WERI-Rb-1 (cell line): ENCODE data around the gene KIAA1328.

Source experiments
- DNase-seq: peaks from one replicate; pipeline ENCODE4 v3.0.0-alpha.2; 2020
- H3K27ac ChIP-seq: fragments of 250-450 bp; sonication (Bioruptor Pico); 2 replicates; pipeline ENCODE4 v1.5.1; 2020; ENCODE audit warnings: mild to moderate bottlenecking, moderate library complexity
- H3K27me3 ChIP-seq: fragments of 250-450 bp; sonication (Bioruptor Pico); 2 replicates; pipeline ENCODE4 v1.5.1; 2021; ENCODE audit warnings: mild to moderate bottlenecking, low read depth, moderate library complexity; ENCODE audit not compliant: insufficient read depth, severe bottlenecking
- H3K36me3 ChIP-seq: fragments of 250-450 bp; sonication (Bioruptor Pico); 2 replicates; pipeline ENCODE4 v1.5.1; 2020; ENCODE audit warnings: mild to moderate bottlenecking, moderate library complexity
- H3K4me3 ChIP-seq: 2 replicates; pipeline ENCODE4 v1.5.1; 2011; ENCODE audit warnings: low read depth, mild to moderate bottlenecking, control low read depth, low read length
- H3K9me3 ChIP-seq: fragments of 250-450 bp; sonication (Bioruptor Pico); 2 replicates; pipeline ENCODE4 v1.5.1; 2021; ENCODE audit warnings: mild to moderate bottlenecking, moderate library complexity; ENCODE audit not compliant: severe bottlenecking
- CTCF ChIP-seq: IDR thresholded peaks from 2 replicates; pipeline ENCODE4 v1.5.1; 2011; ENCODE audit warnings: low read depth, mild to moderate bottlenecking, control low read depth, inconsistent platforms, low read length

The KIAA1328 gene

GRCh38 chr18:36942264-36942663 is 113.3 kb downstream of the KIAA1328 start:
- peak; percentile 15 for DNase-seq
- TF ChIP-seq CTCF, result peak; percentile 53
- Histone ChIP-seq H3K27ac (no peak overlapping the region), H3K27me3 (no peaks in the 10 kb centered on the region), H3K4me3 (no peak overlapping the region), H3K36me3 (no peaks in the 10 kb centered on the region), H3K9me3 (no peaks in the 10 kb centered on the region)

- Histone ChIP-seq H3K27ac (no peak overlapping the region), H3K4me3 (no peak overlapping the region), H3K9me3 (no peaks in the 10 kb centered on the region), H3K27me3 (no peaks in the 10 kb centered on the region), H3K36me3 (no peaks in the 10 kb centered on the region)
- no peak for DNase-seq
- no peak for TF ChIP-seq CTCF
These were observed 119.0 kb downstream of the KIAA1328 start for GRCh38 chr18:36947820-36948348.

- Histone ChIP-seq H3K27me3 (no peaks in the 10 kb centered on the region), H3K9me3 (no peaks in the 10 kb centered on the region), H3K4me3 (no peak overlapping the region), H3K27ac (no peak overlapping the region), H3K36me3 (no peaks in the 10 kb centered on the region)
- DNase-seq, result no peak
- TF ChIP-seq CTCF, result no peak
These were observed 121.4 kb downstream of the KIAA1328 start for GRCh38 chr18:36950282-36950681.

- no peak overlapping the region for H3K27ac ChIP-seq
- no peak for TF ChIP-seq CTCF
- no peaks in the 10 kb centered on the region for H3K36me3 ChIP-seq
- no peak overlapping the region for H3K4me3 ChIP-seq
- no peaks in the 10 kb centered on the region for H3K9me3 ChIP-seq
- DNase-seq, result no peak
- H3K27me3 ChIP-seq, result no peaks in the 10 kb centered on the region
These were observed 122.0 kb downstream of the KIAA1328 start for GRCh38 chr18:36950960-36951359.

GRCh38 chr18:36953047-36953446 is 124.1 kb downstream of the KIAA1328 start:
- H3K27ac ChIP-seq, result no peak overlapping the region
- no peak for TF ChIP-seq CTCF
- H3K9me3 ChIP-seq, result no peaks in the 10 kb centered on the region
- no peaks in the 10 kb centered on the region for H3K36me3 ChIP-seq
- H3K4me3 ChIP-seq, result no peak overlapping the region
- no peaks in the 10 kb centered on the region for H3K27me3 ChIP-seq
- DNase-seq, result no peak

GRCh38 chr18:36960038-36960437 is 131.1 kb downstream of the KIAA1328 start:
- H3K36me3 ChIP-seq, result no peaks in the 10 kb centered on the region; the same call in 1 of the 2 replicates
- no peaks in the 10 kb centered on the region for H3K27me3 ChIP-seq
- H3K9me3 ChIP-seq, result no peaks in the 10 kb centered on the region
- DNase-seq, result no peak
- no peak overlapping the region for H3K4me3 ChIP-seq
- H3K27ac ChIP-seq, result no peak overlapping the region
- no peak for TF ChIP-seq CTCF
